ENCODE measurements around the gene MAP1LC3B.
A peak's percentile ranks its signal among the peaks of the same experiment; 100 is the strongest.
"Not testable (repeated sequence)": the region's sequence is repeated elsewhere in the genome, so short reads cannot be mapped to it uniquely, and the experiment has no call there.

Gene MAP1LC3B

GRCh38 chr16:87380881-87381280 lies 11.3 kb upstream of the MAP1LC3B start:
- TF ChIP-seq GATA1 (IDR thresholded peaks at IDR 0.05; ENCODE audit: low read depth, low read length) (no peak), POLR2A (IDR thresholded peaks at IDR 0.05; ENCODE audit: low read length) (no peak)
- no peak for DNase-seq

- DNase-seq, result no peak
- TF ChIP-seq GATA1 (IDR thresholded peaks at IDR 0.05; ENCODE audit: low read depth, low read length) (no peak), POLR2A (IDR thresholded peaks at IDR 0.05; ENCODE audit: low read length) (no peak)
Measured at GRCh38 chr16:87382023-87382785, 9.9 kb upstream of the MAP1LC3B start.

GRCh38 chr16:87383505-87384161 lies 8.5 kb upstream of the MAP1LC3B start, which contains the start of gene FBXO31:
TSS of gene FBXO31 (minus strand) at chr16:87383776. CDS start at chr16:87383744, 32 bp downstream.
- TF ChIP-seq POLR2A (IDR thresholded peaks at IDR 0.05; ENCODE audit: low read length) (peak; percentile 74), GATA1 (IDR thresholded peaks at IDR 0.05; ENCODE audit: low read depth, low read length) (no peak)
- DNase-seq, result peak; percentile 93 to 96

GRCh38 chr16:87384162-87384874 lies 7.8 kb upstream of the MAP1LC3B start:
- TF ChIP-seq POLR2A (IDR thresholded peaks at IDR 0.05; ENCODE audit: low read length), result peak; percentile 4
- no peak for TF ChIP-seq GATA1 (IDR thresholded peaks at IDR 0.05; ENCODE audit: low read depth, low read length)
- DNase-seq, result peak; percentile 85 to 90

GRCh38 chr16:87384875-87385167 lies 7.3 kb upstream of the MAP1LC3B start:
- DNase-seq, result not testable (repeated sequence)

GRCh38 chr16:87387942-87388817 lies 4.0 kb upstream of the MAP1LC3B start:
- peak; percentile 98 to 99 for DNase-seq
- TF ChIP-seq POLR2A (IDR thresholded peaks at IDR 0.05; ENCODE audit: low read length), result peak; percentile 79
- TF ChIP-seq GATA1 (IDR thresholded peaks at IDR 0.05; ENCODE audit: low read depth, low read length), result no peak

- DNase-seq, result no peak
- TF ChIP-seq POLR2A (IDR thresholded peaks at IDR 0.05; ENCODE audit: low read length) (no peak), GATA1 (IDR thresholded peaks at IDR 0.05; ENCODE audit: low read depth, low read length) (no peak)
Measured at GRCh38 chr16:87388818-87389134, 3.4 kb upstream of the MAP1LC3B start.

GRCh38 chr16:87389245-87389644 lies 2.9 kb upstream of the MAP1LC3B start:
- DNase-seq, result peak in 1 of 2 experiments; percentile 68
- TF ChIP-seq POLR2A (IDR thresholded peaks at IDR 0.05; ENCODE audit: low read length) (no peak), GATA1 (IDR thresholded peaks at IDR 0.05; ENCODE audit: low read depth, low read length) (no peak)

GRCh38 chr16:87389914-87390313 lies 2.2 kb upstream of the MAP1LC3B start:
- not testable (repeated sequence) for DNase-seq

- TF ChIP-seq POLR2A (IDR thresholded peaks at IDR 0.05; ENCODE audit: low read length) (no peak), GATA1 (IDR thresholded peaks at IDR 0.05; ENCODE audit: low read depth, low read length) (no peak)
Measured at GRCh38 chr16:87390641-87391323, 1.4 kb upstream of the MAP1LC3B start.

GRCh38 chr16:87391324-87391949 lies 699 bp upstream of the MAP1LC3B start:
- TF ChIP-seq GATA1 (IDR thresholded peaks at IDR 0.05; ENCODE audit: low read depth, low read length) (no peak), POLR2A (IDR thresholded peaks at IDR 0.05; ENCODE audit: low read length) (no peak)
- peak; percentile 77 to 86 for DNase-seq

More at GRCh38 chr16:87390641-87391323, 1.4 kb upstream of the MAP1LC3B start:
- DNase-seq, result no peak

GRCh38 chr16:87392821-87393679 lies 914 bp downstream of the MAP1LC3B start:
- TF ChIP-seq GATA1 (IDR thresholded peaks at IDR 0.05; ENCODE audit: low read depth, low read length), result no peak
- no peak for TF ChIP-seq POLR2A (IDR thresholded peaks at IDR 0.05; ENCODE audit: low read length)
- DNase-seq, result peak; percentile 66 to 82
